ENCODE results near the gene SIGLECL1.

The SIGLECL1 gene

DNA sequence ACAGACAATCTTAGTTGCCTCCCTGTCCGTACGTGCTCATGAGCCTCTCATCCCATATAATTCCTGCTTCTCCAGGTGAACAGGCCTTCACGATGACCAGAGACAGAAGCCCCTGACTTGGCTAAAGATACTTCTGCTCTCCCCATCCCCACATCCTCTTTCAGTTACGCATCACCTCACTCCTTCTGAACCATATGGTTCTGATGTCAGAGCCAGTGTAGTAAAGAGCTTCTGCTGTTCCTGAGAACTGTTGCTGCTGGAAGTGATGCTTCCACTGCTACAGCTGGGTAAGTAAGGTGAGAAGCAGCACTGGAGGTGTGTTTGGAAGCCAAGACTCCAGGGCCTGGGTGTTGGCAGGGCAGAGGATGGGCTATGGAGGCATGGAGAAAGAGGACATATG is 12.9 kb downstream of the SIGLECL1 start:
- Histone ChIP-seq H3K27me3 (ENCODE audit: insufficient read depth, insufficient read length) (peaks cover 2% of the 10 kb centered on the region), H3K4me3 (ENCODE audit: insufficient read length, low read depth) (no peak overlapping the region), H3K9ac (ENCODE audit: insufficient read length, low read depth) (no peak overlapping the region), H3K36me3 (ENCODE audit: insufficient read depth, insufficient read length, low read length) (no peaks in the 10 kb centered on the region), H3K4me1 (ENCODE audit: insufficient read depth, insufficient read length) (peaks cover 2% of the 10 kb centered on the region), H3K9me3 (ENCODE audit: insufficient read depth, low read length) (no peaks in the 10 kb centered on the region; the same call in 1 of the 2 replicates)
- no peak for DNase-seq (ENCODE audit: low read depth, low spot score)
- no peak for TF ChIP-seq YY1 (IDR thresholded peaks at IDR 0.05; ENCODE audit: insufficient read depth, insufficient read length)
- TF ChIP-seq SUZ12 (IDR thresholded peaks at IDR 0.05; ENCODE audit: extremely low read depth, insufficient read depth, insufficient read length): no peak
- no peak for TF ChIP-seq ZNF274 (IDR thresholded peaks at IDR 0.05; ENCODE audit: low read depth, low read length)

DNA sequence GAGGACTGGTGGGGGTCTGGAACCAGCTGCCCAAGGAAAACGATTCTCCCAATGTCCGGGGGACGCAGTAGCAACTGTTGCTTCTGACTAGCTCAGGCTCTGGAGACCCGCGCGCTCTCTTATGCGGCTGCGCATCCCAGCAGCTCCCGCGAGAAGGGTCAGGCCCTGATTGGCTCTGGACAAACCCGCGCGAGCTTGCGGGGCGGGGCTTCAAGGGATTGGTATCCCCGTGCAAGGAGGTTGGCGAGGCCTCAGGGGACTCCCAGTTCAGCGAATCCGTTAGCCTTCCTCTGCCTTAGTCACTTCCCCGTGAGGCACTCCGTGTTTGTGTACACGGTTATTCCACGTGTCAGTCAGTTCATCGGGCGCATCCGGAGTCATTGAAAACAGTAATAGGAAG is 20.2 kb downstream of the SIGLECL1 start:
- Histone ChIP-seq H3K4me1 (ENCODE audit: insufficient read depth, insufficient read length) (peaks cover 1% of the 10 kb centered on the region), H3K4me3 (ENCODE audit: insufficient read length, low read depth) (no peak overlapping the region), H3K36me3 (ENCODE audit: insufficient read depth, insufficient read length, low read length) (no peaks in the 10 kb centered on the region), H3K9me3 (ENCODE audit: insufficient read depth, low read length) (no peaks in the 10 kb centered on the region), H3K27me3 (ENCODE audit: insufficient read depth, insufficient read length) (no peaks in the 10 kb centered on the region), H3K9ac (ENCODE audit: insufficient read length, low read depth) (no peak overlapping the region)
- no peak for DNase-seq (ENCODE audit: low read depth, low spot score)
- TF ChIP-seq ZNF274 (IDR thresholded peaks at IDR 0.05; ENCODE audit: low read depth, low read length) (no peak), YY1 (IDR thresholded peaks at IDR 0.05; ENCODE audit: insufficient read depth, insufficient read length) (no peak), SUZ12 (IDR thresholded peaks at IDR 0.05; ENCODE audit: extremely low read depth, insufficient read depth, insufficient read length) (no peak)

DNA sequence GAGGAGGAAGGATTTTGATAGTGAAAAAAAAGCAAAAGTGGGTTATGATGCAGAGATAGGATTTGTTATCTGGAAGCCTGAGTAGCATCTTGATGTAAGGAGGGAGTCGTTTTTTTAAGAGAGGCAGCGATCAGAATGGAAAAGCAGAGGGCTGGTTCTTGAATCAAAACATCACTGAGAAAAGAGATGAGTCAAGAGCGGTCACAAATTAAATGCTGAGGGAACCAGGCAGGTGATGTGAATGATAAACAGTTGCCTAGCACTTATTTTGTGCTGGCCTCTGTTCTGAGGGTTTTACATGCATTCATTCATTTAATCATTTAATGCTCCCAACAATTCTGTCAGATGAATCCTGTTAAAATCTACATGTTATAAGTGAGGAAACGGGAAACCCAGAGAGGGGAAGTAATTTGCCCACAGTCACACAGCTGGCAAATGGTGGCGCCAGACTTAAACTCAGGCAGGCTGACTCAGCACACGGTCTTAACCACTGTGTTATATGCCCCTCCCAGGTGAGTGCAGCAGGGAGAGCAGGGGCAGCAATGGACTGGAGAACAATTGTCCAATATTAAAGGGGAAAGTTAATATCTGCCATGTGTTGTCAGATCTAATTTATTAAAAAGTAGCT is 21.4 kb downstream of the SIGLECL1 start:
- peaks cover 1% of the 10 kb centered on the region for H3K4me1 ChIP-seq (ENCODE audit: insufficient read depth, insufficient read length)
- H3K9ac ChIP-seq (ENCODE audit: insufficient read length, low read depth): no peak overlapping the region
- no peak overlapping the region for H3K4me3 ChIP-seq (ENCODE audit: insufficient read length, low read depth)
- no peaks in the 10 kb centered on the region for H3K27me3 ChIP-seq (ENCODE audit: insufficient read depth, insufficient read length)
- no peaks in the 10 kb centered on the region for H3K9me3 ChIP-seq (ENCODE audit: insufficient read depth, low read length)
- DNase-seq (ENCODE audit: low read depth, low spot score): no peak
- TF ChIP-seq SUZ12 (IDR thresholded peaks at IDR 0.05; ENCODE audit: extremely low read depth, insufficient read depth, insufficient read length): no peak
- TF ChIP-seq YY1 (IDR thresholded peaks at IDR 0.05; ENCODE audit: insufficient read depth, insufficient read length): no peak
- TF ChIP-seq ZNF274 (IDR thresholded peaks at IDR 0.05; ENCODE audit: low read depth, low read length): no peak
- H3K36me3 ChIP-seq (ENCODE audit: insufficient read depth, insufficient read length, low read length): no peaks in the 10 kb centered on the region

DNA sequence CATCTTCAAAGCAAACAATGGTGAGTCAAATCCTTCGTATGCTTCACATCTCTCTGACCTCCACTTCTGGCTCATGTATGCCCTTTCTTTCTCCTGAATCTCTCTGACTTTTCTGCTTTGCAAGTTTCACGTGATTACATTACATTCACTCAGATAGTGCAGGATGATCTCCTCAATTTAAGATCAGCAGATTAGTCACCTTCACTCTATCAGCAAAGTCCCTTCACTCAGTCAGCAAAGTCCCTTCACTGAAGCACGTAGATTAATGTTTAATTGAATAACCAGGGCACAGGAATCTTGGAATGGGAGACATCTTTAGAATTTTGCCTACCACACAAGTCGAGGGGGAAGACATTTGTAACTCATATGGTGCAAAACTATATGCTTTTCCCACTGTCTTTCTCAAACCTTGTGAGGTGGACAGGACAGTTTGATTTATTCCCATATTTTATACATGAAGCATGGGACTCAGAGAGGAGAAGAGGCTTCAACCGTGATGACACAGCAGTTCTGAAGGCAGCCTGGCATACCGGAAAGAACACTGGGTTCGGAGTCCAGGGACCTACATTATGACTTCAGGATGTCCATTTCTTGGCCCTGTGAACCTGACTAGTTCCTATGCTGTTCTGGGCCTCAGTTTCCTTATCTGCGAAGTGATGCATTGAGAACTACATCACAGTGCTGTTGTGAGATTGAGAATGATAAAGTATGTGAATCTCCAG is 23.3 kb downstream of the SIGLECL1 start:
- no peak overlapping the region for H3K9ac ChIP-seq (ENCODE audit: insufficient read length, low read depth)
- peaks cover 1% of the 10 kb centered on the region for H3K4me1 ChIP-seq (ENCODE audit: insufficient read depth, insufficient read length)
- H3K9me3 ChIP-seq (ENCODE audit: insufficient read depth, low read length): no peaks in the 10 kb centered on the region
- no peak for TF ChIP-seq YY1 (IDR thresholded peaks at IDR 0.05; ENCODE audit: insufficient read depth, insufficient read length)
- H3K27me3 ChIP-seq (ENCODE audit: insufficient read depth, insufficient read length): no peaks in the 10 kb centered on the region
- DNase-seq (ENCODE audit: low read depth, low spot score): no peak
- no peaks in the 10 kb centered on the region for H3K36me3 ChIP-seq (ENCODE audit: insufficient read depth, insufficient read length, low read length)
- no peak overlapping the region for H3K4me3 ChIP-seq (ENCODE audit: insufficient read length, low read depth)

DNA sequence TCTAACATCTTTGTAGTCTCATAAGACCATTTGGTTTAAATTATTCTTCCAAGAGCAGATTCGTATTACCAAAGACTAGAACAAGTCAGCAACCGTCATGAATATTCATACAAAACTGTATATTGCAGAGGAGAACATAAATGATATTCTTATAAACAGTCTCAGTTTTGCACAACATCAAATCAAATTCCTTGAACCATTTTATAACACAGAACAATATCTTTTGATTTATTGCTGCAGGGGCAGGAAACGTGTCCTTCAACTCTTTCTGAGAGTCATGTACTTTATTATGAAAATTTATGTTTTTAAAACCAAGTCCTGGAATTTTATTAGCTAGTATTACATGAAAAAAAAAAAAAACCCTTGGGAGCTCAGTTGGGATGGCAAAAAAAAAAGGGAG is 26.2 kb downstream of the SIGLECL1 start:
- H3K9me3 ChIP-seq (ENCODE audit: insufficient read depth, low read length): no peaks in the 10 kb centered on the region; the same call in 1 of the 2 replicates
- H3K36me3 ChIP-seq (ENCODE audit: insufficient read depth, insufficient read length, low read length): no peaks in the 10 kb centered on the region
- no peak overlapping the region for H3K4me3 ChIP-seq (ENCODE audit: insufficient read length, low read depth)
- no peak overlapping the region for H3K9ac ChIP-seq (ENCODE audit: insufficient read length, low read depth)
- DNase-seq (ENCODE audit: low read depth, low spot score): no peak
- no peaks in the 10 kb centered on the region for H3K27me3 ChIP-seq (ENCODE audit: insufficient read depth, insufficient read length)
- TF ChIP-seq ZNF274 (IDR thresholded peaks at IDR 0.05; ENCODE audit: low read depth, low read length) (no peak), SUZ12 (IDR thresholded peaks at IDR 0.05; ENCODE audit: extremely low read depth, insufficient read depth, insufficient read length) (no peak), YY1 (IDR thresholded peaks at IDR 0.05; ENCODE audit: insufficient read depth, insufficient read length) (no peak)
- H3K4me1 ChIP-seq (ENCODE audit: insufficient read depth, insufficient read length): peaks cover 1% of the 10 kb centered on the region

DNA sequence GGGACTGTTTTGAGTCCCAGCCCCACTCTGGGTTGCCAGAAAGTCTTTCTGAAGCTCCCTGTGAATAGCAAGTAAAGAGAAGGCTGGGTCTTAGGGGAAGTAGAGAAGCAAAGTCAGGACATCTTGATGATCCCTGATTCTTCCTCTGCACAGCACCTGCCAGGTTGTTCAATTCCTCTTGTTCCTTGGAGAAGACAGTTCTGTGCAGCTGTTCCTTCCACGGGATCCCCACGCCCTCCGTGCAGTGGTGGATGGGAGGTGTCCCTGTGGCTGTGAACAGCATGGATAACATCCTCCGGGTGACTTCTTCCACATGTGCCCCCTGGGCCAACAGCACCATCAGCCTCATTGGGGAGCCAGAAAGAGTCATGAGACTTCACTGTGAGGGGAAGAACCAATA is 31.5 kb downstream of the SIGLECL1 start:
- DNase-seq (ENCODE audit: low read depth, low spot score): no peak
- H3K36me3 ChIP-seq (ENCODE audit: insufficient read depth, insufficient read length, low read length): no peaks in the 10 kb centered on the region
- no peak overlapping the region for H3K4me3 ChIP-seq (ENCODE audit: insufficient read length, low read depth)
- no peaks in the 10 kb centered on the region; the same call in 1 of the 2 replicates for H3K9me3 ChIP-seq (ENCODE audit: insufficient read depth, low read length)
- no peak overlapping the region for H3K9ac ChIP-seq (ENCODE audit: insufficient read length, low read depth)
- H3K27me3 ChIP-seq (ENCODE audit: insufficient read depth, insufficient read length): no peaks in the 10 kb centered on the region
- no peaks in the 10 kb centered on the region for H3K4me1 ChIP-seq (ENCODE audit: insufficient read depth, insufficient read length)
- TF ChIP-seq SUZ12 (IDR thresholded peaks at IDR 0.05; ENCODE audit: extremely low read depth, insufficient read depth, insufficient read length) (no peak), YY1 (IDR thresholded peaks at IDR 0.05; ENCODE audit: insufficient read depth, insufficient read length) (no peak), ZNF274 (IDR thresholded peaks at IDR 0.05; ENCODE audit: low read depth, low read length) (no peak)

DNA sequence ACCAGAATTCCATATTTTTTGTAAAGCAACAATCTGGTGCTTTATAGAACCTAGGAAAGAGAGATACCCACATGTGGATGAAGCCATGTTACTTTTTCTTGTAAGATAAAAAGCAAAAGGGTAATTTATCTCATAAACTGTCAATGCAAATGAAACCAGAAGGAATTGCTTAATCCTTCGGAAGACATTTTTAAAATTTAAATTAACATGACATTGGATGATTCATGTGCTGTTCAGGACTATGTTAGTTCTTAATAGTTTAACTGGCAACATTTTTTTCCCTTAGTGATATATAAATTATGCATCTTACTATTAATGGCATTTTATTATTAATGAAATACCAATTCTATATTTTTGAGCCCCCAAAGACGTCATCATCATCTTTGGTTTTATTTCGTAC is 34.8 kb downstream of the SIGLECL1 start:
- Histone ChIP-seq H3K9me3 (ENCODE audit: insufficient read depth, low read length) (no peaks in the 10 kb centered on the region; the same call in 1 of the 2 replicates), H3K4me3 (ENCODE audit: insufficient read length, low read depth) (no peak overlapping the region), H3K4me1 (ENCODE audit: insufficient read depth, insufficient read length) (no peaks in the 10 kb centered on the region), H3K27me3 (ENCODE audit: insufficient read depth, insufficient read length) (no peaks in the 10 kb centered on the region), H3K9ac (ENCODE audit: insufficient read length, low read depth) (no peak overlapping the region), H3K36me3 (ENCODE audit: insufficient read depth, insufficient read length, low read length) (no peaks in the 10 kb centered on the region)
- TF ChIP-seq SUZ12 (IDR thresholded peaks at IDR 0.05; ENCODE audit: extremely low read depth, insufficient read depth, insufficient read length): no peak
- no peak for TF ChIP-seq YY1 (IDR thresholded peaks at IDR 0.05; ENCODE audit: insufficient read depth, insufficient read length)
- no peak for TF ChIP-seq ZNF274 (IDR thresholded peaks at IDR 0.05; ENCODE audit: low read depth, low read length)
- no peak for DNase-seq (ENCODE audit: low read depth, low spot score)

Measured in NT2/D1 (cell line).